HG02970 (cell line): ENCODE measurements around the gene UNC119.
"Not testable (repeated sequence)": the region's sequence is repeated elsewhere in the genome, so short reads cannot be mapped to it uniquely, and the experiment has no call there.

Experiments used
- ATAC-seq: cut with Tn5 transposase; IDR thresholded peaks from one replicate; pipeline ENCODE4 v1.9.1; 2021; ENCODE audit warnings: mild to moderate bottlenecking, moderate library complexity, moderate number of reproducible peaks; ENCODE audit not compliant: unreplicated experiment, low FRiP score

UNC119 gene

GRCh38 chr17:28552176-28552999 lies at the start of gene UNC119:
UNC119 (minus strand) TSS chr17:28552624; CDS start chr17:28552557, 67 bp downstream.
- ATAC-seq = no peak

- ATAC-seq = peak; percentile 32
Observed at GRCh38 chr17:28599311-28600184, 47.1 kb upstream of the UNC119 start.

DNA sequence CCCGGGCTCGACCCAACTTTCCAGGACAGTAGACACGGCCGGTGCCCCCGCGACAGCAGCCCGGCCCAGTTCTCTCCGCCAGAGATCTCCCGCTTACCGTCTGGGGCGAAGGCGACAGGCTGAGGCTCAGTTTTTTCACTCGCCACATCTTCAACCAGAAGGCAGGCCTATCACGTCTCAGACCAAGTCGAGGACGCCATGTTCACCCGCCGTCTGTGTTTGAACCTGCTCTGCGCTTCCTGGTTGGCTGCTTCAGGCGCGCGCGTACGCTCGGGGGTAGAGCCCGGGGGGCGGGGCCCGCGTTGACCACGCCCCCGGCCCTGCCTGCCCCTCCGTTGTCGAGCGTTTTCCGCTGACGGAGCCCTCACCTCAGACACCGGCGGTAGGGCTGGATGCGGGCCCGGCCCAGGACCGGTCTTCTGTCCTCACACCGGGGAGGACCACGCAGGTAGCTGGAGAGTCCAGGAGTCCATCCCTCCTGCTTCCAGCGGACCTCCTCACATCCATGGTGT lies 46.4 kb upstream of the UNC119 start, which contains the start of gene SPAG5:
Gene SPAG5 (minus strand): TSS at position 227 of the 512 bp plus-strand sequence. CDS start 79 bp downstream, at position 148.
- ATAC-seq = peak; percentile 85

DNA sequence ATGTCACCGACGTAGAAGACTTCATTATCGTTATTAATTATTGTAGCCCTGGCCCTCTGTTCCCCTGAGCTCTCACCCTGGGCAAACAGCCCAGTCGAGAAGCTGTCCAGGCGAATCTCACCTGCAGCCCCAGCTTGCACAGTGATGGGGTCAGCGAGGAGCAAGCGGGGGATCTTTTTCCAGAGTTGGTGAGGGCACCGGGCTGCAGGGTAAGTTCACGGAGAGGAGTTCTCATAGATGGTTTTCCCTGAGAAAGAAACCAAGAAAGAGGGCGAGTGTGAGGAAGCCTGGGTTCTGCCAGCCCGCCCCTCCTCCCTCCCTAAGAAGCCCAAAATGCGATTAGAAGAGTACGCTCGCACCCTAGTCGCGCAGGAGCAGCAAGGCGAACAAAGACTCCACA lies 46.0 kb upstream of the UNC119 start:
- ATAC-seq = no peak

GRCh38 chr17:28597606-28598383 lies 45.4 kb upstream of the UNC119 start:
- no peak for ATAC-seq

DNA sequence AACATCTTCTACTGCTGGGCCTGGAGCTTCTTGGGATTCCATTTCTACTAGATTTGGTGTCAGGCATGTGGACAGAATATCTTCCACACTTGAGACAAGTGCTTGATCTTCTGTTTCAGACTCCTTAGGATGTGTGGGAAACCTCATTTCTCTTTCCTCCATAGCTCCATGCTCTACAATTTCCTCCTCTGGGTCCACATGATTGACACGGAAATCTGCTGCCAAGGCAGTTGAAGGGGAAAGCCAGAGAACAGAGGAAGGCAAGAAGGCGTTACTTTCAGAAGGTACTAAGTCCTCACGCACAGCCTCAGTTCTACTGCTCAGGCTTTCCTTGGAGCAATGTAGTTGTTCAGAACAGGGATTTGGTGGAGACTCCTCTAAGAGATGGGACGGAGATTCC lies 39.8 kb upstream of the UNC119 start:
- no peak for ATAC-seq

DNA sequence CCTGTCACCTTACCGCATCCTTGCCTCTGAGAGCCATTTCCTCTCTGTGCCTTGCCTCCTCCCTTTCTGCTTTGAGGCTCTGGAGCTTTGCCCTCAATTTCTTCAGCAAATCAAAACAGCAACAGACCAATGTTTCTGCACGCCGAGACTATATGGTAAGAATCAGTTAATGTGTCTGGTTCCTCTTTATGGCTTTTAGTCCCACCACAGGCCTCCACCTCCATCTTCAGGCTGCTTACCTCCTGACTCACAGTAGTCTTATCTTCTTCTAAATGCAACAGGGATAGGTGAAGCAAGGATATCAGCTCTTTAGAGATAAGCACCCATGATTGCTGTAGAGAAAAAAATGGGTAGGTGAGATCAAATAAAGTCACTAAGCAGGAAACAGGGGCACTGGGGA lies 33.4 kb upstream of the UNC119 start:
- ATAC-seq = no peak

GRCh38 chr17:28584434-28584833 lies 32.0 kb upstream of the UNC119 start:
- no peak for ATAC-seq

DNA sequence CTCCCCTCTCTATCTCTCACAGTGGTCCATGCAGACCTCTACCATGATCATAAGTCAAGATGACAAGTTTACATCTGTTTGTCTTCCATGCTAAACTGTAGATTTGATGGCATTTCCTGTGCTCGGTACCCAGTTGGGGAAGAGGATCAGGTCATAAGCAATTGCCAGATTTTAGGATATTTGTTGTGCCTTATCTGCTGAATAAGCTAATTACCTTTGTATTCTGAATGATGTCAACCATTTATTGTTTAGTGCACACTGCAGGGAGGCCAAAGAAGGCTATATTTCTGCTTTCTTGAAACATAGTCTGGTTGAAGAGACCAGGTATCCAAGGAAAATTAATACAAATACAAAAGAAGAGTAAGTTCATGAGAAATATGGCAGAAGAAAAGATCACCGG lies 30.1 kb upstream of the UNC119 start:
- ATAC-seq = no peak

DNA sequence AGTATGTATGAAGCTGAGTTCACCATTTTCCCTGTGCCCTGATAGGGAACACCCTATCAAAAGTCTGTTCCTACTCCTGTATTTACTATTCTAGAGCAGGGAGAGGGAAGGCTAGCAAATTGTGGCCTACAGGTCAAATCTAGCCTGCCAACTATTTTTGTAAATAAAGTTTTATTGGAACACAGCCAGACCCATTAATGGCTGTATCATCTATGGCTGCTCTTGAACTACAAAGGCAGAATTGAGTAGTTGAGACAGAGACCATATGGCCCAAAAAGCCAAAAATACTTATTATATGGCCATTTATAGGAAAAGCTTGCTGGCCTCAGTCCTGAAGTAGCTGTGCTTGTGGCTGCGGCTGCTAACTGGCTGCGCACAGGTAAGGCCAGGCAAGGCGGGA lies 28.5 kb upstream of the UNC119 start:
- no peak for ATAC-seq

- no peak for ATAC-seq
Observed at GRCh38 chr17:28579526-28579925, 27.1 kb upstream of the UNC119 start.

GRCh38 chr17:28578246-28579195 lies 26.1 kb upstream of the UNC119 start:
- no peak for ATAC-seq

GRCh38 chr17:28577466-28577824 lies 25.0 kb upstream of the UNC119 start:
- ATAC-seq = no peak

DNA sequence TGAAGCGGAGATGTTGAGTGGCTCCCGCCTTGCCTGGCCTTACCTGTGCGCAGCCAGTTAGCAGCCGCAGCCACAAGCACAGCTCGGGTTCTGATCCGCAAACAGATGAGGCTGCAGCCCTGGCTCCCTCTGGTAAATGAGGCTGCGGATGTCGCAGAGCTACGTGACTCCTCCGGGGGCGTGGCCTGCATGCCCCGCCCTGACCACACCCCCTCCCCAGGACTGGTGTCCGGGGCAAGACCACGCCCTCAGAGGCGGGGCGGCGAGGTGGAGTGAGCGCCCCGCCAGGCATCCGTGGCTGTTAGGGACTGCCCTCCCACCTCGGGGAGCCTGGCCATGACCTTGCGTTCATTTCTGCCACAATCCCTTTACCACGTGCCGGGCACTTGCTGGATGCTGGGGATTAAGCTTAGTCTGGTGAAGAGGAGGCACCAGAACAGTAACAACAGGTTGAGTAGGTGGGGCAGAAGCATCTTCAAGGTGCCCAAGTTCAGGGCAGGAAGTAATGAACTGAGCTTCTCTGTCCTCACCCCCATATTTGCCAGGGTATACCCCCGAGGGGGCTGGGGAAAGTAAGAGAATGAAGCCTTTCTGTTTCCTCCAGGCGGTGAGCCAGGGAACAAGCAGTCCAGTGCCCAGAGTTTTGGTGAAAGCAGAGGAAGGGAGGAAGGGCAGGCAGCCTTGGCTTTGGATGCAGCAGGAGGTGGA lies 24.5 kb upstream of the UNC119 start, which contains the start of gene ALDOC:
Gene ALDOC (minus strand): TSS at position 138 of the 708 bp plus-strand sequence. CDS start 1,363 bp downstream, outside the sequence.
- peak; percentile 82 for ATAC-seq

DNA sequence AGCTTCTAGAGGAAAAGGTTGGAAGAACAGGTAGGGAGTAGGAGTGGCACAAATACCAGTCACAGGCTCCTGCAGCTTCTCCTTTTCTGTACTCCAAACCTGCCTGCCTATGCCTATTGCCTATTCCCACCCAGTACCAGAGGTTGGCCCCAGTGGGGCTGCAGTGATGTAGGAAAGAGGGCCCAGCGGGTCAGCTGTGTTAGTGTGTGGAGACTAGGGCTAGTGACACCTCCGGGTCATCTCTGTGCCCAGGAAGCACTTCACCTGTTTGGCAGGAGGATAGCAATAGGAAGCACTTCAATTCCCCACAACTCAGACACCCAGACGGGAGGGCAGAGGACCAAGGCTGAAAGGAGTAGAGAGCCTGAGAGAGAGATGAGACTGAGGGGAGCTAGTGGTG lies 23.6 kb upstream of the UNC119 start:
- ATAC-seq = not testable (repeated sequence)

DNA sequence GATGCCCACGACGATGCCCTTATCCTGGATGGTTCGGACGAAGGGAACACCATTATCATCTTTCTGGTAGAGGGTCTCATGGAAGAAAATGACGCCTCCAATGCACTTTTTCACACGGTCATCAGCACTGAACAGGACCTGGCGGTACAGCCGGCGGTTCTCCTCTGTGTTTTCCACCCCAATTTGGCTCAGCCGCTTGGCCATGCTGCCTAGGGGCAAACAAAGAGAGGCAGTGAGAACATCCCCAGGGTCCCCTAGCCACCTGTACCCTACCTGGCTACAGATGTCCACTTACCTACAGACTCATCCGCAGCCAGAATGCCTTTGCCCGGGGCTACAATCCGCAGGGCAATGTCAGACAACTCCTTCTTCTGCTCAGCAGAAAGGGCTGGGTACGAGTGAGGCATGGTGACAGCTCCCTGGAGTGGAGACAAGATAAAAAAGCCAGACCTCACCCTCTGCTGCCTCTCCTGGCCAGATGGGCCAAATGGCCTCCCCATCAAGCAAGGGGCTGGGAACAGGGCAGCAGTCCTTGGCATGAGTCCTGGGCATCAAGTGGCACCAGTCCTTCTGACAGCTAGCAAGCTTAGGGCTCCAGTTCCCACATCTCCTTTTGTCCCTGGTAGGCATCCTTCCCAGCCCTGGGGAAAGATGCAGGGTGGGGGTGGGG lies 22.8 kb upstream of the UNC119 start:
- no peak for ATAC-seq

DNA sequence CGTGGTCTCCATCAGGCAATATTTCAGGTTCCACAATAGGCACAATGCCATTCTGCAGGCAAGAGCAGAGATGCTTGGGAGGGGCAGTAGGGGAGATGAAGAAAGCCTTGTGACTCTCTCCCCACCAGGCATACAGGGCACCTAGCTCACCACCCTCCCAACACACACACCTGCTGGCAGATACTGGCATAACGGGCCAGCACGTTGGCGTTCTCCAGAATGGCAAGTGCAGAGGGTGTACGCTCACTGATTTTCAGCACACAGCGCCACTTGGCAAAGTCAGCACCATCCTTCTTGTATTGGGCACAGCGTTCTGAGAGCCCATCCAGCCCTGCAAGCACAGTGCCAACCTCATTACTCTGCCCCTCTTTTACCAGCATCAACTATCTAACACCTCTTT lies 22.1 kb upstream of the UNC119 start:
- ATAC-seq = no peak

DNA sequence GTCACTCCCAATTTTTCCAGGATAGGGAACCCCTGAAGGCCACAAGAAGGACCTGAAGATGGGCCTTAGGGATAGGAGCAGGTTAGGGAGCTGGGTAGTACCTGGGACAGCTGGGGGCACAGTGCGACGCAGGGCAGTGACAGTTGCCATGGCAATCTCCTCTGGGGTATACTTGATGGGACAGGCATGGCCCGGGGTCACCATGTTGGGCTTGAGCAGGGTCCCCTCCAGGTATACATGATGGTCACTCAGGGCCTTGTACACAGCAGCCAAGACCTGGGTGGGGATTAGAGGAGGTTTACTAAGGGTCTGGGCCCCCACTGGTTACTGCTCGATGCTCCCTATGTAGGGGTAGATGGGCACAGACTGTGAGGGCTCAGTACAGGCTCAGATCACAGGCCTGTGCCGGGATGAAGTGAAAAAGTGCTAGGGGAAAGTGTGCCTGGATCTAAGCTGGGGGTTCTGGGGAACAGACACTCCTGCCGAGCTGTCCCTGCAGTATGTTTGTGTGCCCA lies 21.6 kb upstream of the UNC119 start:
- no peak for ATAC-seq
